HUDEP-2 (cell line): ENCODE measurements around the gene CFLAR.

Source experiments
- DNase-seq, 76 experiments: peaks; one replicate each; lab custom pipeline; 2025; ENCODE audit not compliant: unreplicated experiment in 76 of 76; lab: John Stamatoyannopoulos, UW

CFLAR gene

GRCh38 chr2:201204655-201205514, 88.9 kb downstream of the CFLAR start:
- DNase-seq, result no peak

- no peak for DNase-seq
These were observed 89.5 kb downstream of the CFLAR start for GRCh38 chr2:201205515-201205849.

- no peak for DNase-seq
These were observed 92.7 kb downstream of the CFLAR start for GRCh38 chr2:201208563-201209252.

- DNase-seq, result no peak
These were observed 100.0 kb downstream of the CFLAR start for GRCh38 chr2:201215963-201216362.

GRCh38 chr2:201216918-201217317, 101.0 kb downstream of the CFLAR start:
- DNase-seq, result no peak

- DNase-seq, result no peak
These were observed 102.8 kb downstream of the CFLAR start for GRCh38 chr2:201218780-201219179.

GRCh38 chr2:201219328-201220096, 103.5 kb downstream of the CFLAR start:
- no peak for DNase-seq

- peak in 72 of 76 experiments; percentile 6 to 83 (median 50) for DNase-seq
These were observed 104.2 kb downstream of the CFLAR start for GRCh38 chr2:201220102-201220570.

GRCh38 chr2:201223089-201224073, 107.4 kb downstream of the CFLAR start:
- DNase-seq, result no peak
